Measurements from ENCODE around the gene NR2F6.
"Not testable (repeated sequence)": the region's sequence is repeated elsewhere in the genome, so short reads cannot be mapped to it uniquely, and the experiment has no call there.

NR2F6 gene

DNA sequence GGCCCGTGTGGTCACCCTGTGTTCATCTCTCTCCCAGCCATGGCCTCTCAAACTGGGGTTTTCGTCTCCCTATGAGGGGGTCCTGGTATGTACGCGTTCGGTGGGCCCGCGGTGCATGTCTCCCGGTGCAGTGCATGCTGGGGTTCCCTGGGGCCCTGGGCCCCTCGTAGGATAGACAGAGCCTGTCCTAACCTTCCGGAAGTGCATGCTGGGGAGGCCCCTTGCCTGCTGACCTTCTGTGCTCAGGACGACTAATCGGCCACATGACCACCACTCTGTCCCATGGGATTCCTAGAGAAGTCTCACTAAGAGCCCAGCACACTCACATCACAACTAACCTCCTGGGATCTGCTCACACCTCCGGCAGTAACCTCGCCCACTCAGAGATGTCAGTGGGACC lies 35.4 kb downstream of the NR2F6 start:
- no peak for DNase-seq

DNA sequence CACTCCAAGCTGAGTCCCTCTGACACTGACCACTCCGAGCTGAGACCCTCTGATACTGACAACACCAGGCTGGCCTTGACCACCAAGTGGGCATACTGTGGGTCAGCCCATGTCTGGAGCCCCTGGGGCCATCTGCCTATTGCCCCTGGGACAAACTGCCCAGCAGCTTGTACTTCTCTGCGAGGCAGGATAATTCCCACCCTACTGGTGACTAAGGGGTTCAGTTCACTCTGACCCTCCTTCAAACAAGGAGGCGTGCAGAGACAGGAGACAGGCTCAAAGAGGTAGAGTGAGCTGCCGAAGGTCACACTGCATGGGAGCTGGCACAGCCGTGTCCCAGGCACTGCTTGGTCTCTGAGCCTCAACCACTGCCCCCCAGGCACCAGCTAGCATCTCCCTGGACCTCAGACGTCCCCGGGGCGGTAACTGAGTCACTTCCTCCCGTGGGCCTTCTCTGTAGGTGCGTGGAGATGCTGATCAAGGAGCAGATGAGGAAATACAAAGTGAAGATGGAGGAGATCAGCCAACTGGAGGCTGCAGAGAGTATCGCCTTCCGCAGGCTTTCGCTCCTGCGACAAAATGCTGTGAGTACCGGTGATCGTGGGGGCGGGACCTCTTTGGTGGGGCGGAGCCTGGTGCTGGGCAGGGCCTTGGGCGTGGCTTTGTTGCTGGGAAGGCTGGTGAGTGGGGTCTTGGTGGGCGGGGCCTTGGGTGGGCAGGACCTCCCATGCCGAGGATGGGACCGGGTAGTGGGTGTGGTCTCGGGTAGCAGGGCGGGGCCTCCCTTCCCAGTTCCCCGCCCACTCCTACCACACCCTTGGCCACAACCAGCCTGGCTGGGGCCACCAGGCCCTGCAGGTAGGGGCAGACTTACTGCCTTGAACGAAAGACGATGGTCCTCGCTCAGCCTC lies 36.3 kb downstream of the NR2F6 start:
- no peak for DNase-seq

DNA sequence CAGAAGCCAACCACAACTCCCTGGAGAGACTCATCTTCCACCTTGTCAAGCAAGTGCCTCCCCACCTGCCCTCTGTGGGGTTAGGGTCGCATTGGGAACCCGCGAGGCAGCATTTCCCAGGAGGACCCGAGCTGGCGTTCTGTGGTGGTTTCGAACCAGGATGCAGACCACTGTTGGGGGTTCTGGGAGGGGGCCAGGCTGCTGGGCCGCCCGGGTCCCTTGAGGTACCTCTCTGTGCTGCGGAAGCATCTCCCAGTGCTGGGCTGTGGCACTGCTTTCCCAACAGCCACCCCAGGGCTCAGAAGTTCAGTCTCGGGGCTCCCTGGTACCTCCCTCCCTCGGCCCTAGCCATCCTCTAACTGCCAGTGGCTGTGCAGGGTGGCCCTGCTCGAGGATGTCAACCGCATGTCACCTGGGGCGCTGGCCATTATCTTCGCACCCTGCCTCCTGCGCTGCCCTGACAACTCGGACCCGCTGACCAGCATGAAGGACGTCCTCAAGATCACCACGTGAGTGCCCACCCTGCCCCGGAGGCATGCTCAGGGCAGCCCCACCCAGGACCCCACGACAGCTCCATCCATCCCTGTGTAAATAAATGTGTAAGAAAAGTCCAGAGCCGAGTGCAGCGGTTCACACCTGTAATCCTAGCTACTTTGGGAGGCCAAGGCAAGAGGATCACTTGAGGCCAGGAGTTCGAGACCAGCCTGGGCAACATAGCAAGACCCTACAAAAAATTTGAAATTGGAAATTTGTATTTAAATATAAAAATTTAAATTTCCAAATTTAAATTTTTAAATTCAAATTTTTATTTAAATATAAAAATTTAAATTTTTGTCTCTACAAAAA lies 38.8 kb downstream of the NR2F6 start:
- DNase-seq, result no peak

DNA sequence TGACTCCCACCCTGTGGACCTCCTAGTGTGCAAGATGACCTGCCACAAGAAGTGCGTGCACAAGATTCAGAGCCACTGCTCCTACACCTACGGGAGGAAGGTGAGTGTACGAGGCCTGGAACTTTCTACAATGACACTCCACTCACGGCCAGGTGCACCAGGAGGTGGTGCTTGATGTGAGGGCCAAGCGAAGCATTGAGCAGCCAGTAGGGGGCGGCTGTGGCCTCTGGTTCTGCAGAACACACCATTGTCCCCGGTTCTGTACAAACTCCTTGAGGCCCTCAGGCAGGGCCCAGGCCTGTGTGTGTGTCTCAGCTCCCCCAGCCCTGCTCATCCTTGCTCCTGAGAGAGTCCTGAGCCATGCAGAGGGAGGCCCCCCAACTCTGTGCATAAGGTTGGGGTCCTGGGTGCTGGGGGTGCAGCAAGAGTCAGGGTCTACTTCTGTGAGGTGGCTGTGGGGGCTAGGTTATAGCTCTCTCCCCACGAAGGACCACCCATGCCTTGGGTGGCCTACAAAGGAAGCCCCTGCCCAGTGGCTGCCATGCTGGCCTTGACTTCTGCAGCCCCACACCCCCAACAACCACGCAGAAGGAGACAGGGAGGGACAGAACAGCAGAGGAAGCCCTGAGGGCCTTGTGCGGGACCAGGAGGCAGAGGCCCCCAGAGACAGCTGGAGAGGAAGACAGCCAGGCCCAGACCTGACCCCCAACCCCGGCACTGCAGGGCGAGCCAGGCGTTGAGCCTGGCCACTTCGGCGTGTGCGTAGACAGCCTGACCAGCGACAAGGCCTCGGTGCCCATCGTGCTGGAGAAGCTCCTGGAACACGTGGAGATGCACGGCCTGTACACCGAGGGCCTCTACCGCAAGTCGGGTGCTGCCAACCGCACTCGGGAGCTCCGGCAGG lies 40.2 kb downstream of the NR2F6 start:
- no peak for DNase-seq

DNA sequence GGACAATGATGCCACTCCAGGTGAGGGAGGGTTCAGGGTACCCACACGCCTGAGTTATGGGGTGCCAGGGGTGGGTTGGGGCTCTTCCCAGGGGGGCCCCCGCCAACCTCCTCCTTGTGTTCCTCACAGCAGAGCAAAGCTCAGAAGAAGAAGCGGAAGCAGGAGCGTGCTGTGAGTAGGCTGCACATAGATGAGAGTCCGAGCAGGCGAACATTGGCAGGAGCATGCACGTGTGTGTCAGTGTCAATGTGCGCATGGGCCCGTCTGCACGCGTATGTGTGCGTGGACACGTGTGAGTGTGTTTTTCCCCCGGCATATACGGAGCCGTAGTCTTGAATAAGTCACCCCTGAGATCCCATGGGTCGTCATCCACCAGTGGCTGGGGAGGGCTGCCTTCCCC lies 43.0 kb downstream of the NR2F6 start:
- no peak for DNase-seq

DNA sequence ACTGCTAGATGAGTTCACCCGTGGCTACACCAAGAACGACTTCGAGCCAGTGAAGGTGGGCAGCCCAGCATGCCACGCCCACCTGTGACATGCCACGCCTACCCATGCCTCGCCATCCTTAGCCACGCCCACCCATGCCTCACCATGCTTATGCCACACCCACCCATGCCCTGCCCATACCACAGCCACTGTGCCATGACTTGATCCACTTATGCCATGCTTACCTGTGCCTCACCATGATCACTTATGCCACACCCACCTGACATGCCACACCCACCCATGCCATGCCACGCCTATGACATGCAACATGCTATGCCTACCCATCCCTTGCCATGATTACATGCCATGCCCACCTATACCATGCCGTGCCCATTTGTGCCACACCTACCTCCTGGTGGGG lies 43.5 kb downstream of the NR2F6 start:
- DNase-seq, result no peak

DNA sequence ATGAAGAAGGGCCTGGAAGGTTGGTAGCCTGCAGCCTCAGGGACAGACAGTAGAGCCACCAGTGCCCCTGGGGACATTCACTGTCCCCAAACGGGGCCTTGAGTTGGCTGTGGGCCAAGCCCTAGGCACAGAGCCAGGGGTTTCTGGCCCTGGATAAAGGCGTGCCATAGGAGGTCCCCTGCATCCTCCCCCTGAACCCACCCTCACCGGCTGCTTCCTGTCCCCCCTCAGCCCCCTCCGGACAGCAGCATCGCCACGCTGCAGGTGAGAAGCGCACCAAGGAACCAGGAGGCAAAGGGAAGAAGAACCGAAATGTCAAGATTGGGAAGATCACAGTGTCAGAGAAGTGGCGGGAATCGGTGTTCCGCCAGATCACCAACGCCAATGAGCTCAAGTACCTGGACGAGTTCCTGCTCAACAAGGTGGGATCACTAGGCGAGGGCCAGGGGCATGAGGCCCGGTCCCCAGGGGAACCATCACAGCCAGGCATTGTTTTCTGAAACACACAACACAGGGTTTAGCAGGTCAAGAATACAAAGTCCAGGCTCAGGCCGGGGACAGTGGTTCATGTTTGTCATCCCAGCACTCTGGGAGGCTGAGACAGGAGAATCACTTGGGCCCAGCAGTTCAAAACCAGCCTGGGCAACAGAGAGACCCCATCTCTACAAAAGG lies 45.2 kb downstream of the NR2F6 start:
- DNase-seq, result no peak

DNA sequence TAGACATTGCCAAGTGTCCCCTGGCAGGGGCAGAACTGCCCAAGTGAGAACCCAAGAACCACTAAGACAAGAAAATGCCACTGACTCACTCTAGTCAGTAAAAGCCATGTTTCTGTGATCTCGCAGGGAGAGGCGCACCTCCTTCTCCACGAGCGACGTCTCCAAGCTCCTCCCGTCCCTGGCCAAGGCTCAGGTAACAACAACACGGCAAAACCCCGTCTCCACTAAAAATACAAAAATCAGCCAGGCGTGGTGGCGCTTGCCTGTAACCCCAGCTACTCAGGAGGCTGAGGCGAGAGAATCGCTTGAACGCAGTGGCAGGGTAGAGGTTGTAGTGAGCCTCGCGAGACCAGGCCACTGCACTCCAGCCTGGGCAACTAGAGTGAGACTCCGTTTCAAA lies 48.1 kb downstream of the NR2F6 start:
- DNase-seq, result no peak

DNA sequence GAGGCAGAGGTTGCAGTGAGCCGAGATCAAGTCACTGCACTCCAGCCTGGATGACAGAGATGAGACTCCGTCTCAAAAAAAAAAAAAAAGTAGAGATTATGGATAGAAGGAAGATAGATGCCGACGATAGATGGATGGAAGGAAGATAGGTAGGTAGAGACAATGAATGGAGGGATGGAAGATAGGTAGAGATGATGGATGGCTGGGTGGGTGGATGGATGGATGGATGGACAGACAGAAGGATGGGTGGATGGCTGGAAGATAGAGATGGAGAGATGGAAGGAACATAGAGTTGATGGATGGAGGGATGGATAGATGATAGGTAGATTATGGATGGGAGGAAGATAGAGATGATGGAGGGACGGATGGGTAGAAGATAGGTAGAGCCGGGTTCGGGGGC lies 49.1 kb downstream of the NR2F6 start:
- no peak for DNase-seq

DNA sequence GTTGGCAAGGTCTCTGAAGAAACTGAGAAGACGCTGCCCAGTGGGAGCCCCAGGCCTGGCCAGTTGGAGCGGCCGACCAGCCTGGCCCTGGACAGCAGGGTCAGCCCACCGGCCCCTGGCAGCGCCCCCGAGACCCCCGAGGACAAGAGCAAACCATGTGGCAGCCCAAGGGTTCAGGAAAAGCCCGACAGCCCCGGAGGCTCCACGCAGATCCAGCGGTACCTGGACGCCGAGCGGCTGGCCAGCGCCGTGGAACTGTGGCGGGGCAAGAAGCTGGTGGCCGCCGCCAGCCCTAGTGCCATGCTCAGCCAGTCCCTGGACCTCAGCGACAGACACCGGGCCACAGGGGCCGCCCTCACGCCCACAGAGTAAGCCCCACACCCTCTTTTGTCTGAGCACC lies 50.6 kb downstream of the NR2F6 start:
- no peak for DNase-seq

DNA sequence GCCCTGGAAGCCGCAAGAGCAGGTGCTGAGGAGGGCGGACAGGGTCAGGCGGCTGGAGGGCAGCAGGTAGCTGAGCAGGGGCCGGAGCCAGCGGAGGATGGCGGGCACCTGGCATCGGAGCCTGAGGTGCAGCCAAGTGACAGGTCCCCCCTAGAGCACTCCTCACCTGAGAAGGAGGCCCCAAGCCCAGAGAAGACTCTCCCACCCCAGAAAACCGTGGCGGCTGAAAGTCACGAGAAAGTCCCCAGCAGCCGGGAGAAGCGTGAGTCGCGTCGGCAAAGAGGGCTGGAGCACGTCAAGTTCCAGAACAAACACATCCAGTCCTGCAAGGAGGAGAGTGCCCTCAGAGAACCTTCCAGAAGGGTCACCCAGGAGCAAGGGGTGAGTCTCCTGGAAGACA lies 51.1 kb downstream of the NR2F6 start:
- DNase-seq, result no peak

DNA sequence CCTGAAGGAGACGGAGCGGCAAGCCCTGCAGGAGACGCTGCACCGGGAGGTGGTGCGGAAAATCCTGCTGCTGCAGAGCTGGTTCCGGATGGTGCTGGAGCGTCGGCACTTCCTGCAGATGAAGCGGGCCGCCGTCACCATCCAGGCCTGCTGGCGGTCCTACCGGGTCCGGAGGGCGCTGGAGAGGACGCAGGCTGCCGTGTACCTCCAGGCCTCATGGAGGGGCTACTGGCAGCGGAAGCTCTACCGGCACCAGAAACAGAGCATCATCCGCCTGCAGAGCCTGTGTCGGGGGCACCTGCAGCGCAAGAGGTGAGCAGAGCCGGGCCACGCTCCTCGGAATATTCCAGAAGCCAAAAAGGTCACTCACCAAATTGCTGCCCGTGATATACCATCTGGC lies 53.0 kb downstream of the NR2F6 start:
- DNase-seq, result no peak

DNA sequence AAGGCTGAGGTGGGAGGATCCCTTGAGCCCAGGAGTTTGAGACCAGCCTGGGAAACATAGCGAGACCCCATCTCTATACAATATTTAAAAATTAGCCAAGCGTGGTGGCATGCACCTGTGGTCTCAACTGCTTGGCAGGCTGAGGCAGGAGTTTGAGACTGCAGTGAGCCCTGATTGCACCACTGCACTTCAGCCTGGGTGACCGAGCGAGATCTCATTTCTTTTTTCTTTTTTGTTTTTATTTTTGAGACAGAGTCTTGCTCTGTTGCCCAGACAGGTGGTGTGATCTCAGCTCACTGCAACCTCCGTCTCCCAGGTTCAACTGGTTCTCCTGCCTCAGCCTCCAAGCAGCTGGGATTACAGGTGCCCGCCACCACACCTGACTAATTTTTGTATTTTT lies 54.0 kb downstream of the NR2F6 start:
- not testable (repeated sequence) for DNase-seq

DNA sequence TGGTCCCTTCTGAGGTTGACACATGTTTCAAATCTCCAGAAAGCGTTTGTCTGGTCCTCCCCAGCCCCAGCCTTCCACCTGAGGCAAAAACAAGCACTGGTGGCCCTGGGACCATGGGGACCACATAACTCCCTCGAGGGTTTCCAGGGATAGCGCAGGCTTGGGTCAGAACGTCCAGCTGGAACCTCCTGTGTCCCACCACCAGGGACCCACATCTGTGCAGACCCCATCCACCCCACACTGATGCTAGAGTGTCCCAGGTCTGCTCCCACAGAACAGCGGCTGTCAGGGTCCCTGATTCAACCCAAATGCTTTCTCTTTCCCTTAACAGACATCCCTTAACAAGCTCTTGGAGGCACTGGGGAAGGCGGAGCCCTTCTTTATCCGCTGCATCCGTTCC lies 60.1 kb downstream of the NR2F6 start:
- no peak for DNase-seq

DNA sequence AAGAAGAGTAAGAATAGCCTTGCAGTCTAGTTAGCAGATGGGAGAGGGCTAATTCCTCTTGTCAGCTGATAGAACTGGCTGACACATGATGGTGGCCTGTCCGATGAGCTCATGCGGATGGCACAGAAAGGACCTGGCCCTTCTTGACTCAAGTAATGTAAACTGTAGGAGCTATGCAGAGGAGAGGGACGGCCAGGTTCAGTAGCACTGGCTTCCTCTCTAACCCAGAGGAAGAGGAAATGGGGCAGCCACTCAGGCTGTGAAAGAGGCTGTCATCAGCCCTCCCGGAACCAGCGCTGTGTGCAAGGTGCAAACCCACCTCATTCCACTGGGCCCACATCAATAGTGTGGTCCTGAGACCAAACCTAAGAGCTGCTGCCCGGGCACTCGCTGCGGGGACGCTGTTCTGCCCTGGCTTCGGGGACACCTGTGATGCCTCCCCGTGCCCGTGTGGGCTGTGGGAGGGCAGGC lies 61.3 kb downstream of the NR2F6 start:
- peak in 1 of 2 donors; percentile 37 for DNase-seq

DNA sequence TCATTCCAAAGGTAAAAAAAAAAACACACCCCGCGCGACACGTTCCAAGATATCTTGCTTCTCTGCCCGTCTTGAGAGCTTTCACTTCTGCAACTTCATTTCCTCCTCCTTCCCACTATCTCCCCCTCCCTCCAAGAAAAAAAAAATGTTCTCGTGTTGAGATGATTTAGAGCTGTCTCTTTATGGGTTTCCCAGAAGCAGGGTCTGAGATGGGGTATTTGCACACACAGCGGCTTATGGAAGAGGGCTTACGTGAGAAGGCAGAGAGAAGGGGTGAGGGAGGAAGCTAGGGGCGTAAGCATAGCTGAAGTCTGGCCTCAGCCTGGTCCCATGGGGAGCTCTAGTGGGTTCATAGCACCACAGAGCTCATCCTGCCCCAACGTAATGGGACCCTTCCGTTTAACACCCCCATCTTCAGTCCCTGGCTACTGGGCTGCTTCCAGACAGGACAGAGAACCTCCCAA lies 61.8 kb downstream of the NR2F6 start:
- DNase-seq, result peak; percentile 13 to 77

DNA sequence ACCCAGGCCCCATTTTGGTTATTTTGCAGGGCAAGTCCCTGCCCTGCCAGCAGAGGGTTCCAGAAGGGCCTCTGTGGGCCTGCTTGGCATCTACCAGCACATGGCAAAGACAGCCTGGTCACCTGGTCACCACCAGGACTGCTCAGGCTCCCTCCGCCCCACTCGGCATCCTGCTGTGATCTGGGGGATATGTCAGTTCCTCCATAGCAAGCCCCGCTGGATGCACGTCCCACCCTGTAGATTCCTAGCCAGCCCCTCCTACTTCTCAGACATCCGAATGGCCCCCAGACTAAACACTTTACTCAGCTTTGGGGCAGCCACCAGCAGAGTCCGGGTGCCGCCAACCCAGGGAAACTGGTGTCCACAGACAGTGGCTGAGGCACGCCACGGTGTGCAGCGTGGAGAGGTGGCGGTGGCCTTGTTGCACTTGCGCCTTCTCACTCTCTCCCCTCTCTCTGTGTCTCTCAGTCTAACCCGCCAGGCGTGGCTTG lies 62.4 kb downstream of the NR2F6 start:
- no peak for DNase-seq
